Neuronal stem cell (in vitro differentiated cells): ENCODE measurements around the gene HPGDS.
"Not testable (repeated sequence)": the region's sequence is repeated elsewhere in the genome, so short reads cannot be mapped to it uniquely, and the experiment has no call there.

ENCODE experiments used
- DNase-seq: peaks from one replicate; pipeline ENCODE4 v3.0.0-alpha.2; 2013; ENCODE audit warnings: low spot score
- H2AFZ ChIP-seq: one replicate; pipeline ENCODE4 v1.6.1; 2013; ENCODE audit warnings: mild to moderate bottlenecking, low read length, inconsistent platforms
- H2AK5ac ChIP-seq: 2 replicates; pipeline ENCODE4 v1.6.1; 2013; ENCODE audit warnings: low read depth, mild to moderate bottlenecking, inconsistent platforms, low read length, moderate library complexity, mixed read lengths
- H2BK120ac ChIP-seq: 2 replicates; pipeline ENCODE4 v1.6.1; 2013; ENCODE audit warnings: low read depth, mild to moderate bottlenecking, inconsistent platforms, low read length, moderate library complexity, mixed read lengths
- H2BK12ac ChIP-seq: one replicate; pipeline ENCODE4 v1.6.1; 2013; ENCODE audit warnings: low read length, inconsistent platforms
- H2BK15ac ChIP-seq: 2 replicates; pipeline ENCODE4 v1.6.1; 2013; ENCODE audit warnings: mild to moderate bottlenecking, low read length, inconsistent platforms, mixed read lengths
- H2BK5ac ChIP-seq: one replicate; pipeline ENCODE4 v1.6.1; 2013; ENCODE audit warnings: inconsistent platforms, mild to moderate bottlenecking, low read length, moderate library complexity
- H3K14ac ChIP-seq: one replicate; pipeline ENCODE4 v1.6.1; 2013; ENCODE audit warnings: low read length, inconsistent platforms
- H3K18ac ChIP-seq: 2 replicates; pipeline ENCODE4 v1.6.1; 2013; ENCODE audit warnings: low read length, inconsistent platforms
- H3K23ac ChIP-seq: 2 replicates; pipeline ENCODE4 v1.6.1; 2013; ENCODE audit warnings: low read depth, mild to moderate bottlenecking, mixed read lengths, low read length, inconsistent platforms; ENCODE audit not compliant: poor library complexity
- H3K27ac ChIP-seq: replicated peaks from 3 replicates; pipeline ENCODE4 v1.5.1; 2013; ENCODE audit warnings: low read length, inconsistent platforms
- H3K27me3 ChIP-seq, 3 experiments: 2 replicates each; pipeline ENCODE4 v1.6.1; 2013; ENCODE audit warnings: low read length in 3 of 3, mild to moderate bottlenecking in 2 of 3, inconsistent platforms in 1 of 3, low read depth in 1 of 3, mixed read lengths in 1 of 3, moderate library complexity in 1 of 3; ENCODE audit not compliant: control insufficient read depth in 3 of 3, insufficient read depth in 3 of 3
- H3K36me3 ChIP-seq, 2 donors: replicated peaks in 1 of 2; 2 replicates each; pipeline ENCODE4 v1.6.1; 2013; ENCODE audit warnings: low read length in 2 of 2; ENCODE audit not compliant: control insufficient read depth in 2 of 2, insufficient read depth in 2 of 2
- H3K4ac ChIP-seq: 2 replicates; pipeline ENCODE4 v1.6.1; 2013; ENCODE audit warnings: inconsistent platforms, mild to moderate bottlenecking, low read length, moderate library complexity
- H3K4me1 ChIP-seq, 2 donors: 1 replicate in 1 of 2; 2 replicates in 1 of 2; pipeline ENCODE4 v1.6.1; 2013; ENCODE audit warnings: low read length in 2 of 2, low read depth in 1 of 2; ENCODE audit not compliant: control insufficient read depth in 2 of 2, insufficient read depth in 1 of 2
- H3K4me2 ChIP-seq: one replicate; pipeline ENCODE4 v1.6.1; 2013; ENCODE audit warnings: mild to moderate bottlenecking, low read length, inconsistent platforms; ENCODE audit not compliant: insufficient read depth, poor library complexity, severe bottlenecking
- H3K4me3 ChIP-seq, 2 donors: 2 replicates each; pipeline ENCODE4 v1.5.1; 2013; ENCODE audit warnings: low read length in 2 of 2, mild to moderate bottlenecking in 2 of 2, inconsistent platforms in 1 of 2, moderate library complexity in 1 of 2
- H3K79me1 ChIP-seq: one replicate; pipeline ENCODE4 v1.6.1; 2013; ENCODE audit warnings: low read depth, mild to moderate bottlenecking, inconsistent platforms, low read length, moderate library complexity
- H3K9ac ChIP-seq: one replicate; pipeline ENCODE4 v1.6.1; 2013; ENCODE audit warnings: mild to moderate bottlenecking, low read depth, low read length, inconsistent platforms; ENCODE audit not compliant: poor library complexity
- H3K9me3 ChIP-seq, 2 donors: replicated peaks in 1 of 2; 2 replicates each; pipeline versions ENCODE3 to v1.6.1; 2013; ENCODE audit warnings: low read length in 2 of 2, mild to moderate bottlenecking in 2 of 2, inconsistent platforms in 1 of 2, low read depth in 1 of 2, mixed read lengths in 1 of 2, moderate library complexity in 1 of 2; ENCODE audit not compliant: control insufficient read depth in 2 of 2, insufficient read depth in 1 of 2
- H4K8ac ChIP-seq: one replicate; pipeline ENCODE4 v1.6.1; 2013; ENCODE audit warnings: low read depth, mild to moderate bottlenecking, inconsistent platforms, low read length, moderate library complexity
- H4K91ac ChIP-seq: one replicate; pipeline ENCODE4 v1.6.1; 2013; ENCODE audit warnings: low read length, low read depth, mild to moderate bottlenecking, inconsistent platforms; ENCODE audit not compliant: poor library complexity
- WGBS, 2 donors: extraction: QIAGEN DNeasy Blood & Tissue Kit; methylation state at CpG; one replicate each; pipeline ENCODE4 v1.1.7; 2013; ENCODE audit warnings: missing lambda C conversion rate in 2 of 2, mixed read lengths in 1 of 2; ENCODE audit not compliant: insufficient read length in 2 of 2, insufficient replicate concordance in 1 of 2; ENCODE audit errors: extremely low coverage in 2 of 2; 5-methylcytosine and 5-hydroxymethylcytosine counted together

HPGDS gene

DNA sequence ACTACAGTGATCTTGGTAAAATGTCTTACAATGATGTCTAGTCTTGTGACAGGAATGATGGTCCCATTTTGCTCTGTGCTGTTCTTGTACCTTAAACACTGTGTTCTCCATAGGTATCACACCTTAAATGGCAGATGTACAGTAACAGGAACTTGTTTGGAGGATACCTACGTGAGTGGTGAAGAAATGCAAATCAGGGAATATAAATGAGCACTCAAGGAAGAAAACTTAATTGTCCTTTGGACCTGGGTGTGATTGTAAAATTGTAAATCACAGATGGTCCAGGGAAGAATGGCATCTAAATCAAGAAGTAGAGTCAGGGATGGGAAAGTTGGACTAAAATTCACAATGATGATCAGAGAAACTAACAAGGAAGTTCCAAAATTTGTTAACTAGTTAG, 12.7 kb downstream of the HPGDS start:
- WGBS, 2 donors, result no CpG with 5 or more reads among the region's 1 CpG
- H2BK120ac ChIP-seq, result no peak overlapping the region

GRCh38 chr4:94325835-94326234, 16.8 kb downstream of the HPGDS start:
- Histone ChIP-seq H3K27me3 (no peaks in the 10 kb centered on the region), H3K4me3 (no peak overlapping the region), H3K23ac (no peak overlapping the region), H2BK120ac (no peak overlapping the region), H3K4me2 (no peak overlapping the region), H3K79me1 (no peaks in the 10 kb centered on the region), H2BK5ac (no peak overlapping the region), H2BK12ac (no peak overlapping the region), H4K91ac (no peak overlapping the region), H3K9ac (no peak overlapping the region), H3K4me1 (no peaks in the 10 kb centered on the region), H2AFZ (no peak overlapping the region), H2BK15ac (no peak overlapping the region), H3K4ac (no peak overlapping the region), H4K8ac (no peak overlapping the region), H3K18ac (no peak overlapping the region), H3K36me3 (no peaks in the 10 kb centered on the region), H2AK5ac (no peak overlapping the region), H3K27ac (no peak overlapping the region), H3K14ac (no peak overlapping the region), H3K9me3 (peaks cover 5 to 12% of the 10 kb centered on the region in 2 donors)
- no CpG with 5 or more reads among the region's 1 CpG for WGBS, 2 donors
- no peak for DNase-seq

More for the DNA sequence above, 12.7 kb downstream of the HPGDS start:
- Histone ChIP-seq H3K36me3 (no peaks in the 10 kb centered on the region), H3K4me2 (no peak overlapping the region), H3K4me3 (no peak overlapping the region), H2BK15ac (no peak overlapping the region), H3K23ac (no peak overlapping the region), H2AK5ac (no peak overlapping the region), H3K4me1 (peaks cover 0 to 3% of the 10 kb centered on the region in 2 donors), H3K4ac (no peak overlapping the region), H3K27ac (no peak overlapping the region), H4K8ac (no peak overlapping the region), H3K27me3 (no peaks in the 10 kb centered on the region), H3K14ac (no peak overlapping the region), H3K79me1 (no peaks in the 10 kb centered on the region), H2BK5ac (no peak overlapping the region), H2AFZ (no peak overlapping the region), H3K9me3 (peaks cover 5 to 12% of the 10 kb centered on the region in 2 donors), H3K18ac (no peak overlapping the region), H3K9ac (no peak overlapping the region), H2BK12ac (no peak overlapping the region), H4K91ac (no peak overlapping the region)
- DNase-seq, result no peak

GRCh38 chr4:94319927-94320326, 22.7 kb downstream of the HPGDS start:
- not testable (repeated sequence) for H3K4ac ChIP-seq, H2AFZ ChIP-seq, H3K18ac ChIP-seq, H3K4me1 ChIP-seq, H3K79me1 ChIP-seq, H3K27me3 ChIP-seq, H3K9me3 ChIP-seq, H2BK15ac ChIP-seq, H3K27ac ChIP-seq, H3K36me3 ChIP-seq, H2AK5ac ChIP-seq, H2BK12ac ChIP-seq, H3K4me3 ChIP-seq, H3K23ac ChIP-seq, H3K9ac ChIP-seq, H3K14ac ChIP-seq, H2BK5ac ChIP-seq, H3K4me2 ChIP-seq, H4K91ac ChIP-seq, H2BK120ac ChIP-seq, H4K8ac ChIP-seq, DNase-seq

DNA sequence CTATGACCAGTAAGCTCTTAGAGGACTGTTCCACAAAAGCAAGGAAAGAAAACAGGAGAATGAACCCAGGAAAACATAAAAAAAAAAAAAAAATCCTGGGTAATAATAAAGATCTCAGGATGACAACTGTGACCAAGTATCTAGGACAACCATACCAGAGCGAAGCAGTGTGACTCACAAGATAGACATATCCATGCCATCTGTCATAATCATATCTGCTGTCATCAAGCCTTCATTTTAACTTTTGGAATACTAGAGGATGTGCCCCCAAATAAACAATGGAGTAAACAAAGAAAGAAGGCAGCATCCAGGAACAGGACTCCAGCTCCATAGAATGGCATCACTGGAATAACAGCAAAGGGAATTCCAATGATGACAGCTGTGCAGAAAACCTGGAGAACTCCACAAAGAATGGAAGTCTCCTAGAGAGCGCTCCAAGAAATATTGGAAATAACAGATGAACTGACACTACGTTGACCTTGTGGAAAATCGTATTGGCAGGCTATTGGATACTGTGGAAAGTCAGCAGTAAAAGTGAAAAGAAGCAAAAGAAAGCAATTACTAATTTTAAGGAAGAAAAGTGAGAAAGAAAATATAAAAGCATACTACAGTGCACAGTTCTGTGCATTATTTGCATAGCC, 35.3 kb downstream of the HPGDS start:
- no CpG with 5 or more reads among the region's 4 CpGs for WGBS, 2 donors
- H2BK120ac ChIP-seq, result no peak overlapping the region
- no peak overlapping the region for H4K8ac ChIP-seq
- H3K79me1 ChIP-seq, result no peaks in the 10 kb centered on the region
- no peak overlapping the region for H2AK5ac ChIP-seq
- H3K18ac ChIP-seq, result no peak overlapping the region
- no peak overlapping the region for H2BK5ac ChIP-seq
- no peaks in the 10 kb centered on the region for H3K9me3 ChIP-seq
- H2BK12ac ChIP-seq, result no peak overlapping the region
- H3K27me3 ChIP-seq, result no peaks in the 10 kb centered on the region
- no peak overlapping the region for H3K14ac ChIP-seq
- no peak for DNase-seq
- H3K36me3 ChIP-seq, result no peaks in the 10 kb centered on the region
- no peak overlapping the region for H3K23ac ChIP-seq
- peaks cover 0 to 12% of the 10 kb centered on the region in 2 donors for H3K4me1 ChIP-seq
- peak overlapping the region; percentile 2 for H2AFZ ChIP-seq
- H3K4me2 ChIP-seq, result no peak overlapping the region
- H2BK15ac ChIP-seq, result no peak overlapping the region
- H3K9ac ChIP-seq, result no peak overlapping the region
- no peak overlapping the region for H3K27ac ChIP-seq
- no peak overlapping the region for H3K4me3 ChIP-seq
- H3K4ac ChIP-seq, result no peak overlapping the region
- no peak overlapping the region for H4K91ac ChIP-seq
